Right lobe of liver (tissue), 4 donors: Measurements from ENCODE around the gene ZDHHC3.

Experiments used
- CTCF ChIP-seq, 4 donors: fragments of 200-600 bp in 3 of 4; fragments of 450-650 bp in 1 of 4; IDR thresholded peaks; one replicate each; pipeline versions ENCODE4 v1.5.1 to v1.8.0; 2016 to 2022; ENCODE audit warnings: antibody characterized with exemption in 4 of 4, mild to moderate bottlenecking in 2 of 4
- POLR2A ChIP-seq: fragments of 450-650 bp; IDR thresholded peaks from one replicate; pipeline ENCODE4 v1.6.1; 2017; ENCODE audit warnings: antibody characterized with exemption, mild to moderate bottlenecking
- donor health status: DM: no; HTN: no; CAD: no.
- donor health status: DM: no; HTN: no; CAD: no.
- donor health status: DM: no; HTN: yes; CAD: no.

GRCh38 chr3:45003859-45004258, 27.9 kb upstream of the ZDHHC3 start:
- no peak for TF ChIP-seq CTCF (IDR thresholded peaks at IDR 0.05)
- no peak for TF ChIP-seq POLR2A
